Activated CD8-positive, alpha-beta T cell treated with anti-CD3 and anti-CD28 coated beads for 36 hours (primary cell): Measurements from ENCODE around the gene BDH1. TPM values are rescaled to one million over a fixed set of nuclear protein-coding genes. Genes with fewer than 3 reads are reported as not detected.

Experiments
- ATAC-seq: fragments of 200-7000 bp; cut with Tn5 transposase; one replicate; pipeline ENCODE4 v1.10.0; 2021; ENCODE audit warnings: mild to moderate bottlenecking, moderate library complexity
- CTCF ChIA-PET: fragments of 350-600 bp; sonication (Branson Sonifier 250); formaldehyde crosslinking; loops from one replicate; lab custom pipeline; 2021; ENCODE audit warnings: antibody characterized with exemption; lab: Charles Lee
- POLR2A ChIA-PET: fragments of 350-600 bp; sonication (Branson Sonifier 250); formaldehyde crosslinking; loops from one replicate; lab custom pipeline; 2021; ENCODE audit warnings: antibody characterized with exemption; lab: Charles Lee
- DNase-seq: peaks from one replicate; pipeline ENCODE4 v3.0.0-alpha.2; 2020
- H3K27ac Mint-ChIP-seq: one replicate; pipeline ENCODE4 v1.8.0; 2021; ENCODE audit warnings: mild to moderate bottlenecking, mixed read lengths
- H3K27me3 Mint-ChIP-seq: one replicate; pipeline ENCODE4 v1.8.0; 2021; ENCODE audit warnings: mixed read lengths
- H3K36me3 Mint-ChIP-seq: one replicate; pipeline ENCODE4 v1.8.0; 2021; ENCODE audit warnings: low read depth, mixed read lengths
- H3K4me1 Mint-ChIP-seq: one replicate; pipeline ENCODE4 v1.8.0; 2021; ENCODE audit warnings: low read depth, mixed read lengths
- H3K4me3 Mint-ChIP-seq: one replicate; pipeline ENCODE4 v1.8.0; 2021; ENCODE audit warnings: mild to moderate bottlenecking, moderate library complexity, mixed read lengths
- H3K9me3 Mint-ChIP-seq: one replicate; pipeline ENCODE4 v1.8.0; 2021; ENCODE audit warnings: mixed read lengths
- CTCF ChIP-seq: fragments of 200-600 bp; IDR thresholded peaks from one replicate; pipeline ENCODE4 v1.8.0; 2022; ENCODE audit warnings: antibody characterized with exemption, mild to moderate bottlenecking
- intact Hi-C: fragments of 100-400 bp; cut with micrococcal nuclease; formaldehyde crosslinking; loops from one replicate; pipeline ENCODE4 v1.10.0; 2022
- total RNA-seq, 2 experiments: library from RNA; stranded (reverse); gene quantifications; one replicate each; pipeline ENCODE4 v1.2.3, GENCODE V29; 2021

Gene BDH1
- total RNA-seq, 2 experiments from 2014 or later, result 118 to 126 TPM

DNA sequence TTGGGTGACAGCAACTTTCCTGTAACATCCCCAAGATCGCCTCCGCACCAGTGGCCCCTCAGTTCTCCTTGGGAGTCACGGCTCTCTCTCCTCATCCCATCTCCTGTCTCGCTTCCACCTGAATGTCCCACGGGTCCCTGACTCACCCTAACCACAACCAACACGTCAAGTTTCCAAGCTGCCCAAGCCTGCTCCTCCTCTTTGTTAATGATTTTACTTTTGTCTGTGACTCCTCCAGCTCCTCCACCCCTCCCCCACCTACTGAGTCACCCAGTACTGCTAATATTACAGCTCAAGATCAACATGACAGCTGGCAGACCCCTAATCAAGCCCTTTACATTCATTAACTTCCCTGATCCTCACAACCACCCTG lies 39.3 kb downstream of the BDH1 start:
- DNase-seq (peak; percentile 72), ATAC-seq (peak; percentile 60)
- intact Hi-C loops, result no loop called here
- Mint-ChIP-seq H3K27ac (peak overlapping the region; percentile 97), H3K27me3 (no peaks in the 10 kb centered on the region), H3K36me3 (peaks cover 68% of the 10 kb centered on the region), H3K4me1 (peaks cover 17% of the 10 kb centered on the region), H3K4me3 (no peak overlapping the region), H3K9me3 (peaks cover 6% of the 10 kb centered on the region)
- POLR2A ChIA-PET, result no interaction called here
- CTCF ChIA-PET, result interaction anchor here (1.1 kb wide), 1 partner anchor 260 kb away, joined by 5 read pairs; no protein-coding TSS in a partner anchor
- TF ChIP-seq CTCF, result no peak

GRCh38 chr3:197514786-197515355 lies 40.9 kb downstream of the BDH1 start:
- H3K4me1 Mint-ChIP-seq, result peaks cover 21% of the 10 kb centered on the region
- H3K9me3 Mint-ChIP-seq, result peaks cover 6% of the 10 kb centered on the region
- no peaks in the 10 kb centered on the region for H3K27me3 Mint-ChIP-seq
- DNase-seq (no peak), ATAC-seq (no peak)
- ChIA-PET CTCF (interaction anchor here (0.9 to 1.5 kb wide), 3 partner anchors 13 to 290 kb away, joined by 3 to 6 read pairs (median 4); no protein-coding TSS in a partner anchor), POLR2A (interaction anchor here (0.8 kb wide), 1 partner anchor 486 kb away, joined by 3 read pairs; the partner anchor contains the start of gene MELTF)
- H3K4me3 Mint-ChIP-seq, result no peak overlapping the region
- H3K36me3 Mint-ChIP-seq, result peaks cover 57% of the 10 kb centered on the region
- H3K27ac Mint-ChIP-seq, result peak overlapping the region; percentile 21
- intact Hi-C loops, result no loop called here
- no peak for TF ChIP-seq CTCF

DNA sequence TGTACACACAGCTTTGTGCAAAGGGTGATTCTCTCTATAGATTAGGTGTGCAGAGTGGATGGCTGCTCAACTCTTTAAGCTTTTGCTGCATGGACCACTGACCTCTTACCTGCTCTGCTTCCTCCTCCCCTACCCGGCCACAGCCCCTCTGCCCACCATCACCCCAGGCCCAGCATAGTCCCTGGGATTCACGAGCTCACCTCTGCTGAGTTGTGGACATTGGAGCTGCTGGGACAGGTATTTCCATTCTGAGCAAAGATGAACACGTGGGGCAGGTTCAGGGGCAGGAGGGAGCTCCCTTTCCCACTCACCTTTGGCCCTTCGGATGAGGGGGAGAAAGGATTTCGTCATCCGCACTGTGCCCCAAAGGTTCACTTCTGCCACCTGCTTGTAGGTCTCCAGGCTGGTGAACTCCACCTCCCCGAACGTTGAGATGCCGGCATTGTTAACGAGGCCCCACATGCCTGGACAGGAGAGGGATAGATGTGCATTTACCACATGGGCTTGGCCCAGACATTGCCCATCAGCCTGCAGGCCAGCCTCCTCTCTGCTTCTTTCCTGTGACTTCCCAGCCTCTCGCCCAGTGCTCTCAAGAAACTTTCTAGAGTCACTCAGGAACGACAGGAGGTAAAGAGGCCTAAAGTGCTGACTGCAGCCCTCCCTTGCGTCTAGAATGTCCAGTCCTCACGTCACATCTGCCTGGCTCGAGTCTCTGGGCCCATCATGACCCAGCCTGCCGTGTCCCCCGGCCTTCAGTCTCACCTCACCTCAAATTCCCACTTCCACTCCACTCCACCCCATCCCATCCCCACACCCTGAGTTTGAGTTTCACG lies 41.6 kb downstream of the BDH1 start:
- TF ChIP-seq CTCF, result no peak
- Mint-ChIP-seq H3K9me3 (peaks cover 5% of the 10 kb centered on the region), H3K4me3 (no peak overlapping the region), H3K36me3 (peaks cover 55% of the 10 kb centered on the region), H3K27me3 (no peaks in the 10 kb centered on the region), H3K27ac (peak overlapping the region; percentile 21), H3K4me1 (peaks cover 22% of the 10 kb centered on the region)
- POLR2A ChIA-PET, result no interaction called here
- intact Hi-C loops, result no loop called here
- DNase-seq (no peak), ATAC-seq (no peak)
- CTCF ChIA-PET, result interaction anchor here (0.9 to 1.5 kb wide), 2 partner anchors 12 to 47 kb away, joined by 3 to 6 read pairs; no protein-coding TSS in a partner anchor

GRCh38 chr3:197512691-197513571 lies 42.8 kb downstream of the BDH1 start:
- CTCF ChIA-PET, result interaction anchor here (0.6 to 1.5 kb wide), 4 partner anchors 11 to 288 kb away, joined by 3 to 6 read pairs (median 4); no protein-coding TSS in a partner anchor
- Mint-ChIP-seq H3K27ac (peak overlapping the region; percentile 46), H3K36me3 (peaks cover 49% of the 10 kb centered on the region), H3K4me3 (no peak overlapping the region), H3K27me3 (no peaks in the 10 kb centered on the region), H3K9me3 (peaks cover 2% of the 10 kb centered on the region), H3K4me1 (peaks cover 19% of the 10 kb centered on the region)
- TF ChIP-seq CTCF, result no peak
- POLR2A ChIA-PET, result interaction anchor here (0.6 kb wide), 1 partner anchor 105 kb away, joined by 3 read pairs; no protein-coding TSS in a partner anchor
- no peak for DNase-seq
- intact Hi-C loops, result no loop called here
- ATAC-seq, result no peak
